Measurements from ENCODE around the gene SNTB2. TPM values are rescaled to one million over a fixed set of nuclear protein-coding genes. Genes with fewer than 3 reads are reported as not detected.

The SNTB2 gene
- total RNA-seq, 1 experiment from 2014 or later, result 50.6 TPM

DNA sequence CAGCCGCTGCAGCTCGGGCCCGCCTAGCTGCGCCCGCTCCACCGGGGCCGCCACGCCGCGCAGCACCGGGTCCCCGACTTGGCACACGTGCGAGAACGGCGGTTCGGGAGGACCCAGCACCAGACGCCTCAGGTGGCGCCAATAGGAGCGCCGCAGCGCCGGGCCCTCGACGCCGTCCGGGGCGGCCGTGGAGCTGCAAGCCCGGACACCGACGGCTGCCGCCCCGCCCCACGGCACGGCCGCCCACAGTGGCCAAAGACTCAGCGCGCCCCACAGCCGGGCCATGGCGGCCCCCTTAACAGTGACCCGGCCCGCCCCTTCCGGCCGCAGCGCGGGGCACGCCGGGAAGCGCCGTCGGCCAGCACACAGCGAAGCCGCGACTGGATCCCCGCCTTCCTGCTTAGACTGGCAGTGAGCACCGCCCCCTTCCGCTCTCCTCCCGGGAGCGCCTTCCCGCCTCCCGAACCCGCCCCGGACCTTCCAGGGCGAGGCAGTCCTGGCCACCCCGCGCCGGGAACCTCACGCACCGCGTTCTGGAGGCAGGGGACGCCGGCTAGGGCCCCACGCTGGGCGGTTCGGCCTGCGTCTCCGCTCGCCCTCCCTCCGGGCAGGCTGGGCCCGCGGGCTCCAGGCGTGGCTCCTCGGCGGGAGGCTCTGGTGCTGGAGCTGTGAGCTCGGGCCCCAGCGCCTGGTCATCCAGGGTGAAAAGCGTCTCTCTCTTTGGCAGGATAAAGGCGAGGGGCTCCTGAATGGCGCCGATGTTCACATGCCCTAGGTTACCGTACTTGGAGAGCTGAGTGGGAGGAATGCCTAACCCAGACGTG lies 143.5 kb downstream of the SNTB2 start, which contains the start of gene PDF:
PDF (minus strand) TSS at position 303 of the 824 bp plus-strand sequence; CDS start at position 285, 18 bp downstream.
- ChIA-PET CTCF (no interaction called here), POLR2A (no interaction called here)
- Mint-ChIP-seq H3K4me1 (ENCODE audit: low read depth, unreplicated experiment) (peaks cover 22% of the 10 kb centered on the region), H3K27ac (ENCODE audit: unreplicated experiment) (peak within 1 kb of the TSS; percentile 80), H3K27me3 (ENCODE audit: insufficient read depth, unreplicated experiment) (no peaks in the 10 kb centered on the region), H3K9me3 (ENCODE audit: unreplicated experiment) (no peaks in the 10 kb centered on the region), H3K36me3 (ENCODE audit: insufficient read depth, unreplicated experiment) (peaks cover 96% of the 10 kb centered on the region), H3K4me3 (ENCODE audit: unreplicated experiment) (peak within 1 kb of the TSS; percentile 87)
- DNase-seq, result peak; percentile 97 to 98
- peaks cover 29% of the 10 kb centered on the region for H3K4me1 ChIP-seq
- TF ChIP-seq, protein P1, sequence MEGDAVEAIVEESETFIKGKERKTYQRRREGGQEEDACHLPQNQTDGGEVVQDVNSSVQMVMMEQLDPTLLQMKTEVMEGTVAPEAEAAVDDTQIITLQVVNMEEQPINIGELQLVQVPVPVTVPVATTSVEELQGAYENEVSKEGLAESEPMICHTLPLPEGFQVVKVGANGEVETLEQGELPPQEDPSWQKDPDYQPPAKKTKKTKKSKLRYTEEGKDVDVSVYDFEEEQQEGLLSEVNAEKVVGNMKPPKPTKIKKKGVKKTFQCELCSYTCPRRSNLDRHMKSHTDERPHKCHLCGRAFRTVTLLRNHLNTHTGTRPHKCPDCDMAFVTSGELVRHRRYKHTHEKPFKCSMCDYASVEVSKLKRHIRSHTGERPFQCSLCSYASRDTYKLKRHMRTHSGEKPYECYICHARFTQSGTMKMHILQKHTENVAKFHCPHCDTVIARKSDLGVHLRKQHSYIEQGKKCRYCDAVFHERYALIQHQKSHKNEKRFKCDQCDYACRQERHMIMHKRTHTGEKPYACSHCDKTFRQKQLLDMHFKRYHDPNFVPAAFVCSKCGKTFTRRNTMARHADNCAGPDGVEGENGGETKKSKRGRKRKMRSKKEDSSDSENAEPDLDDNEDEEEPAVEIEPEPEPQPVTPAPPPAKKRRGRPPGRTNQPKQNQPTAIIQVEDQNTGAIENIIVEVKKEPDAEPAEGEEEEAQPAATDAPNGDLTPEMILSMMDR (IDR thresholded peaks at IDR 0.05; ENCODE audit: insufficient read depth in 1 of 2, low read depth in 1 of 2, low read length in 1 of 2, severe bottlenecking in 1 of 2, unreplicated experiment in 1 of 2), result no peak
- H3K27me3 ChIP-seq (replicated peaks; ENCODE audit: control insufficient read depth, insufficient read depth, low read length), result no peaks in the 10 kb centered on the region
- H3K36me3 ChIP-seq (ENCODE audit: control insufficient read depth, insufficient read depth, low read length), result 0 out of 2 replicates have a peak, but pooled peaks cover 4% of the 10 kb centered on the region
- no peaks in the 10 kb centered on the region for H3K9me3 ChIP-seq
- peak within 1 kb of the TSS; percentile 98 for H3K4me3 ChIP-seq (ENCODE audit: low read depth, low read length)
- intact Hi-C loops (cut with micrococcal nuclease; ENCODE audit: unreplicated experiment), result loop anchor here (1.0 to 10.0 kb wide), 3 partner anchors 9 to 234 kb away; partner anchors contain the start of genes COG8, NFAT5 and NIP7
- BruUV-seq (replicated peaks), result TSS peak; percentile 66

DNA sequence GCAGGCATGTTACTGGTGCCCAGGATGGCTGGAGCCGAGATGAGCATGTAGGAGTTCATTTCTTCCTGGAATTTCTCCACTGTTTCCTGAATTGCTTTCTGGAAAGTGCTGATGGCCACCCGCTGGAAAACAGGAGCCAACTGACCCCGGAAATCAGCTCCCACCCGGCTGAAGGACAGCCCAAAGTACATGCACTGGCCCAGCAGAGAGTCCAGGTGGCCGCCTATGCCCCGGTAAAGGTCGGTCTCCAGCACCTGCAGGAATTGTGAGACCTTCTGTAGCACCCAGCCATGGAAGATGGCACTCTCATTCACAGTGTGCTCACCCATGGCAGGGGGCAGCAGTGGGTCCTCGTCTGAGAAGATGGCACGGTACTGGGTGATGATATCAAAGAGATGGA lies 147.7 kb downstream of the SNTB2 start:
- ChIA-PET POLR2A (no interaction called here), CTCF (no interaction called here)
- intact Hi-C loops (cut with micrococcal nuclease; ENCODE audit: unreplicated experiment), result loop anchor here (5.0 to 10.0 kb wide), 3 partner anchors 38 to 230 kb away; partner anchors contain the start of genes NFAT5 and TERF2
- no peak for DNase-seq
- Histone ChIP-seq H3K9me3 (no peaks in the 10 kb centered on the region), H3K4me3 (ENCODE audit: low read depth, low read length) (no peak overlapping the region), H3K36me3 (ENCODE audit: control insufficient read depth, insufficient read depth, low read length) (peaks cover 3% of the 10 kb centered on the region; the same call in 1 of the 2 replicates), H3K27me3 (replicated peaks; ENCODE audit: control insufficient read depth, insufficient read depth, low read length) (no peaks in the 10 kb centered on the region), H3K4me1 (peaks cover 12% of the 10 kb centered on the region; the same call in 1 of the 2 replicates)
- Mint-ChIP-seq H3K9me3 (ENCODE audit: unreplicated experiment) (no peaks in the 10 kb centered on the region), H3K4me3 (ENCODE audit: unreplicated experiment) (no peak overlapping the region), H3K36me3 (ENCODE audit: insufficient read depth, unreplicated experiment) (peaks cover 77% of the 10 kb centered on the region), H3K27ac (ENCODE audit: unreplicated experiment) (no peak overlapping the region), H3K4me1 (ENCODE audit: low read depth, unreplicated experiment) (peaks cover 6% of the 10 kb centered on the region), H3K27me3 (ENCODE audit: insufficient read depth, unreplicated experiment) (no peaks in the 10 kb centered on the region)
- TF ChIP-seq, protein P1 (IDR thresholded peaks at IDR 0.05; ENCODE audit: insufficient read depth in 1 of 2, low read depth in 1 of 2, low read length in 1 of 2, severe bottlenecking in 1 of 2, unreplicated experiment in 1 of 2), result no peak
- no TSS peak for BruUV-seq (replicated peaks)

DNA sequence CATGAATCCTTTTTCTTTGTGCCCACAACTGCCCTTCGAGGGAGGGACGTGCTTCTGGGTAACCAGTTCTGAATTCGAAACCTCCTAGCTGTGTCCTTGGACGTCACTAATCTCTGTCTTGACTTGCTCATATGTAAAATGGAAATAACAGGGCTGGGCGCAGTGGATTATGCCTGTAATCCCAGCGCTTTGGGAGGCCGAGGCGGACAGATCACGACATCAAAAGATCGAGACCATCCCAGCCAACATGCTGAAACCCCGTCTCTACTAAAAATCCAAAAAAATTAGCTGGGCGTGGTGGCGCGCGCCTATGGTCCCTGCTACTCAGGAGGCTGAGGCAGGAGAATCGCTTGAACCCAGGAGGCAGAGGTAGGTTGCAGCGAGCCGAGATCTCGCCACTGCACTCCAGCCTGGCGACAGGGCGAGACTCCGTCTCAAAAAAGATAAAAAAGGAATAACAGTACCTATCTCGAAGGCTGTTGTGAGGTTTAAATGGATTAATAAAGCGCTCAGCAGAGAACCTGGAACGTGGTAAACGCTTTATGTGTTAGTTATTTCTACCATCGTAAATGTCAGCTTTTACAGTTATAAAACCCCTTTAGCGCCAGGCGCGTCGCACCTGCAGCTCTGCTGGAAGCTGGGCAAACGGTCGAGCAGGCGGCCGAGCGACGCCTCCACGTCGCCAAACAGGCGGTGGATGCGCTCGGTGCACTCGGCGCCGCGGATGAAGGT lies 151.8 kb downstream of the SNTB2 start:
- no peaks in the 10 kb centered on the region for H3K9me3 Mint-ChIP-seq (ENCODE audit: unreplicated experiment)
- H3K36me3 ChIP-seq (ENCODE audit: control insufficient read depth, insufficient read depth, low read length), result peaks cover 3% of the 10 kb centered on the region; the same call in 1 of the 2 replicates
- no peaks in the 10 kb centered on the region for H3K9me3 ChIP-seq
- TF ChIP-seq, protein P1 (IDR thresholded peaks at IDR 0.05; ENCODE audit: insufficient read depth in 1 of 2, low read depth in 1 of 2, low read length in 1 of 2, severe bottlenecking in 1 of 2, unreplicated experiment in 1 of 2), result no peak
- H3K4me3 Mint-ChIP-seq (ENCODE audit: unreplicated experiment), result peak overlapping the region; percentile 98
- peak overlapping the region; percentile 81 for H3K4me3 ChIP-seq (ENCODE audit: low read depth, low read length)
- DNase-seq, result peak in 1 of 2 experiments; percentile 76
- no peaks in the 10 kb centered on the region for H3K27me3 Mint-ChIP-seq (ENCODE audit: insufficient read depth, unreplicated experiment)
- BruUV-seq (replicated peaks), result TSS peak; percentile 66
- intact Hi-C loops (cut with micrococcal nuclease; ENCODE audit: unreplicated experiment), result loop anchor here (1.0 to 10.0 kb wide), 4 partner anchors 8 to 226 kb away; partner anchors contain the start of genes NFAT5, PDF and TERF2
- H3K27me3 ChIP-seq (replicated peaks; ENCODE audit: control insufficient read depth, insufficient read depth, low read length), result no peaks in the 10 kb centered on the region
- H3K27ac Mint-ChIP-seq (ENCODE audit: unreplicated experiment), result peak overlapping the region; percentile 98
- ChIA-PET POLR2A (interaction anchor here (1.0 kb wide), 1 partner anchor 387 kb away, joined by 3 read pairs; the partner anchor contains the start of gene NQO1), CTCF (interaction anchor here (1.2 kb wide), 1 partner anchor 189 kb away, joined by 6 read pairs; no protein-coding TSS in a partner anchor)
- peaks cover 14% of the 10 kb centered on the region; the same call in 1 of the 2 replicates for H3K4me1 ChIP-seq
- H3K4me1 Mint-ChIP-seq (ENCODE audit: low read depth, unreplicated experiment), result peaks cover 12% of the 10 kb centered on the region
- H3K36me3 Mint-ChIP-seq (ENCODE audit: insufficient read depth, unreplicated experiment), result peaks cover 79% of the 10 kb centered on the region
